Central memory CD8-positive, alpha-beta T cell (primary cell): ENCODE results near the gene DLK1.

Experiments used
- ATAC-seq: fragments of 150-1000 bp; cut with Tn5 transposase; replicated peaks from 2 replicates; pipeline ENCODE4 v1.10.0; 2022; ENCODE audit warnings: mild to moderate bottlenecking, moderate FRiP score, moderate number of reproducible peaks; ENCODE audit not compliant: poor library complexity, severe bottlenecking; ENCODE audit errors: extremely low read depth
- DNase-seq, 2 donors: peaks; one replicate each; pipeline ENCODE4 v3.0.0; 2021; ENCODE audit warnings: low spot score in 2 of 2
- H3K27ac Mint-ChIP-seq: one replicate; pipeline ENCODE4 v1.8.0; 2022; ENCODE audit warnings: low read depth, mild to moderate bottlenecking, moderate library complexity, mixed read lengths
- H3K27me3 Mint-ChIP-seq: one replicate; pipeline ENCODE4 v1.8.0; 2022; ENCODE audit warnings: mixed read lengths
- H3K36me3 Mint-ChIP-seq: one replicate; pipeline ENCODE4 v1.8.0; 2022; ENCODE audit warnings: mild to moderate bottlenecking, moderate library complexity, mixed read lengths; ENCODE audit not compliant: insufficient read depth
- H3K4me1 Mint-ChIP-seq: one replicate; pipeline ENCODE4 v1.8.0; 2022; ENCODE audit warnings: mixed read lengths
- H3K4me3 Mint-ChIP-seq: one replicate; pipeline ENCODE4 v1.8.0; 2022; ENCODE audit warnings: mild to moderate bottlenecking, moderate library complexity, mixed read lengths
- H3K9me3 Mint-ChIP-seq: one replicate; pipeline ENCODE4 v1.8.0; 2022; ENCODE audit warnings: mixed read lengths

DLK1 gene

DNA sequence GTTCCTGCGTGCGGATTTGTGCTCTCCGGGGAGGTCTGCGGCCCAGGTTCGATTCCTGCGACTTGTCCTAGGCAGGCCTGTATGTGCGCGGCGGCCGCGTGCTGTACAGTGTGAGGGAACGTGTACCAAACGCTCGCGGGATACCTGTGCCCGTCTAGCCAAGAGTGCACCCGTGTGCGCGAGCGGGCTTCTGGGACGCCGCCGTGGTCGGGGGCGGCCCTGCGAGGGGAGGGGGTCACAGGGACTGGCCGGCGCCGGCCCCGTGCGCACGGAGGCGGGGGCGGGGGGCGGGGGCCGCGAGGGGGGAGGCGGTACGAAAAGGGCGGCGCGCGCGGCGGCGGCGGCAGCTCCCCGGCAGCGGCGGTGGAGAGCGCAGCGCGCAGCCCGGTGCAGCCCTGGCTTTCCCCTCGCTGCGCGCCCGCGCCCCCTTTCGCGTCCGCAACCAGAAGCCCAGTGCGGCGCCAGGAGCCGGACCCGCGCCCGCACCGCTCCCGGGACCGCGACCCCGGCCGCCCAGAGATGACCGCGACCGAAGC, at the start of gene DLK1:
Gene DLK1 (plus strand): TSS at position 343 of the 536 bp plus-strand sequence. CDS start 177 bp downstream, at position 520.
- no peak within 1 kb of the TSS for H3K27ac Mint-ChIP-seq
- no peak for ATAC-seq
- H3K36me3 Mint-ChIP-seq: no peaks in the 10 kb centered on the region
- peaks cover 8% of the 10 kb centered on the region for H3K4me1 Mint-ChIP-seq
- no peak for DNase-seq
- H3K4me3 Mint-ChIP-seq: no peak within 1 kb of the TSS
- no peaks in the 10 kb centered on the region for H3K9me3 Mint-ChIP-seq
- peaks cover 61% of the 10 kb centered on the region for H3K27me3 Mint-ChIP-seq

DNA sequence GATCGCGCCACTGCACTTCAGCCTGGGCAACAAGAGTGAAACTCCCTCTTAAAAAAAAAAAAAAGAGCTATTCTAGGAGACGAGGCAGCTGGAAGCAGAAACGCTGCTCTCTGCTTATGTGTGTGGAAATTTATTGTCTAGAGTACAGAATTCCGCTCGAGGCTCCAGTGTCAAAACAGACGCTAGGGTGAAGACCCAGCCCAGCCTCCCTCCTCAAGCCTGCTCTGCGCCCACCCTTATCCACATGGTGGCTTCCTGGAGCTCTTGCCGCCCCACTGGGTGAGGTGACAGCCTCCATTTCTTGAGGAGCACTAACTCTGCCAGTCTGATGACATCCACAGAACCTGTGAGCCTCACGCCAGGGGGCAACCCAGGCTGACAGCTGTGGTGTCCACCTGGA, 49.5 kb upstream of the DLK1 start:
- ATAC-seq (no peak), DNase-seq (no peak)
- Mint-ChIP-seq H3K27me3 (peaks cover 42% of the 10 kb centered on the region), H3K4me3 (no peak overlapping the region), H3K9me3 (no peaks in the 10 kb centered on the region), H3K27ac (no peak overlapping the region), H3K36me3 (peaks cover 3% of the 10 kb centered on the region), H3K4me1 (peaks cover 5% of the 10 kb centered on the region)

DNA sequence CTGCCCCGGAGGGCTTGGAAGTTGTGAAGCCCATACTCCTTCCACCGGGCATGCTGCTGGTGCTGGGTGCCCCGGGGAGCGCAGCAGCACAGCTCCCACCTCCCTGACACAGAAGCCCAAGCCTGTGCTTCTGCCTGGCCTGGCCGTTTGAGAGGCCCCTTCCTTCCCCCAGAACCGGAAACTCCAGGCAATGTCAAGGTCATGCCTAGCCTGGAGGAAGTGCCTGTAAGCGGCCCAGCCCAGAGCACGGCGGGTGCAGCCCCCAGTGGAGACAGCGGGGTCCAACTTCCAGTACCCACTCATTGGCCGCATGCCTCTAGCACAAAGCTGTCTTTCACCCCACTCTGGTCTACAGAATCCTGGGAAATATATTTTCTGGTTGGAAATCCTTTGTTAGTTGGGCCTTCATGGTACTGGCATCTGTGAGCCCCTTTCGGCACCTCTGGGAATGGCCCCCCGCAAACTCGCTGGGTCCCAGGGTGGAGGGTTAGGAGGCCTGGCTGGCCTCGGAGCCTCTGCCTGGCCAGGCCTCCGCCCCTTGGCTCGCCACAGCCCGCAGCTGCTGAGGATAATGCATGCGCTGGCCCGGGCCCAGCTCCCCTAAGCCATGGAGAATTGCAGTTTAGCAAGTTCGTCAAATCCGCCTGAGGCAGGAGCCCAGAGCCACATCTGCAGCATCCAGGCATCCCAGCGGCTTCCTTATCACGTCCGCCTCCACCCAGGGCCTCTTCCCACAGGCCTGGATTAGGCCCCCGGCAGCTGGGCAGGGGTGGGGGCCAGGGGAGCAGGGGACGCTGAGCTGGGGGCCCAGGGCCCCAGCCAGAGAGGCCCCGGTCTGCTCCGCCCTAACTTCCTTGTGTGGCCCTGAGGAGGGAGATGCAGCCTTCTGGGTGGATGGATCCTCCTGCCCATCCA, 48.9 kb upstream of the DLK1 start:
- peaks cover 36% of the 10 kb centered on the region for H3K27me3 Mint-ChIP-seq
- H3K27ac Mint-ChIP-seq: no peak overlapping the region
- peaks cover 5% of the 10 kb centered on the region for H3K4me1 Mint-ChIP-seq
- no peak for ATAC-seq
- no peaks in the 10 kb centered on the region for H3K36me3 Mint-ChIP-seq
- no peak overlapping the region for H3K4me3 Mint-ChIP-seq
- no peaks in the 10 kb centered on the region for H3K9me3 Mint-ChIP-seq
- DNase-seq: no peak

DNA sequence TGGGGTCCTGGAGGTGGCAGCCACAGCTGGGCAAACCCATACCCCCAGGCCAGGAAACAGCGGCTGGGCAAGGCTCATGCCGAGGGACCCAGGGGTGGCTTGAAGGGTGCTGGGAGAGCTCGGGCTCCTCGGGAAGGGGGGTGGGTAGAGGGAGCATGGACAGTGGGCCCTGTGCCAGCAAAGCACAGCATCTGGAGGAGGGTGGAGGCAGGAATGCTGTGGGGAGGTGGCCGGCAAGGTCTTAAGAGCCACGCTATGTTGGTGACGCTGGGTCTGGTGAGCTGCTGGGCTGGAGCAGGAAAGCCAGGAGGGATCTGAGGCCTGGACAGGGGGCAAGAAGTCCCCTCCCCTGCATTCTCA, 48.2 kb upstream of the DLK1 start:
- Mint-ChIP-seq H3K27ac (no peak overlapping the region), H3K4me1 (peaks cover 2% of the 10 kb centered on the region), H3K4me3 (no peak overlapping the region), H3K36me3 (no peaks in the 10 kb centered on the region), H3K27me3 (peaks cover 29% of the 10 kb centered on the region), H3K9me3 (no peaks in the 10 kb centered on the region)
- no peak for ATAC-seq
- no peak for DNase-seq

GRCh38 chr14:100679153-100679552, 47.5 kb upstream of the DLK1 start:
- DNase-seq (no peak), ATAC-seq (no peak)
- H3K4me1 Mint-ChIP-seq: no peaks in the 10 kb centered on the region
- no peak overlapping the region for H3K4me3 Mint-ChIP-seq
- no peak overlapping the region for H3K27ac Mint-ChIP-seq
- H3K36me3 Mint-ChIP-seq: peaks cover 1% of the 10 kb centered on the region
- no peaks in the 10 kb centered on the region for H3K9me3 Mint-ChIP-seq
- peaks cover 22% of the 10 kb centered on the region for H3K27me3 Mint-ChIP-seq

- H3K4me1 Mint-ChIP-seq: no peaks in the 10 kb centered on the region
- ATAC-seq (no peak), DNase-seq (no peak)
- peaks cover 1% of the 10 kb centered on the region for H3K36me3 Mint-ChIP-seq
- H3K4me3 Mint-ChIP-seq: no peak overlapping the region
- H3K9me3 Mint-ChIP-seq: no peaks in the 10 kb centered on the region
- H3K27ac Mint-ChIP-seq: no peak overlapping the region
- peaks cover 15% of the 10 kb centered on the region for H3K27me3 Mint-ChIP-seq
Measured at GRCh38 chr14:100679707-100680438, 46.8 kb upstream of the DLK1 start.

DNA sequence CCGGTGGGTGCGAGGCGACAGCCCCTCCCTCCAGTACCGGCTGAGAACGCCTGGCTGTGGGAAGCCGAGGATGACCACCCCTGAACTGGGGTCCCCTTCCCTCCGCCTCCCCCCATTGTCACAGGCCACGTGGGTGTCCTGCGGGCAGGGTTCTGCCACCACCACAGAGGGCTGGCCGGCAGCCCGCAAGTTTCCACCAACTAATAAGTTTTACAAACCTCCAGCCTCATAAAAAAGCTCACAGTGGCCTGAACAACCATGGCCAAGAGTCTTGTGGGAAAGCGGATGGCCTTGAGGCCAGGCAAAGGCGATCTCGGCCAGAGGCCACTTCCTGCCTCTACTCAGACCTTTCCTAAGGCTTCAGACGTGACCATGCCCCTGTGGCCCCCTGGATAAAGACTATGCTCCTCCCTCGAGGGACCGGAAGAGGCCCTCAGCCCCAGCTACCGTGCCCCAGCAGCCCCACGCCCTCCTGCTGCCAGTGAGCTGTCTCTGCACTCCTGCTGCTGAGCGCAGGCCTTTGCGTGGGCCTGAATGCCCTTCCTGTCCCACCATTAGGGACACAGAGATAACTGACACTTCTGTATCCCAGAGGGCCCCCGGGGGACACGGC, 46.1 kb upstream of the DLK1 start:
- H3K36me3 Mint-ChIP-seq: peaks cover 1% of the 10 kb centered on the region
- H3K4me1 Mint-ChIP-seq: no peaks in the 10 kb centered on the region
- no peak overlapping the region for H3K27ac Mint-ChIP-seq
- no peak overlapping the region for H3K4me3 Mint-ChIP-seq
- no peak for ATAC-seq
- H3K27me3 Mint-ChIP-seq: peaks cover 10% of the 10 kb centered on the region
- no peaks in the 10 kb centered on the region for H3K9me3 Mint-ChIP-seq
- DNase-seq: no peak

DNA sequence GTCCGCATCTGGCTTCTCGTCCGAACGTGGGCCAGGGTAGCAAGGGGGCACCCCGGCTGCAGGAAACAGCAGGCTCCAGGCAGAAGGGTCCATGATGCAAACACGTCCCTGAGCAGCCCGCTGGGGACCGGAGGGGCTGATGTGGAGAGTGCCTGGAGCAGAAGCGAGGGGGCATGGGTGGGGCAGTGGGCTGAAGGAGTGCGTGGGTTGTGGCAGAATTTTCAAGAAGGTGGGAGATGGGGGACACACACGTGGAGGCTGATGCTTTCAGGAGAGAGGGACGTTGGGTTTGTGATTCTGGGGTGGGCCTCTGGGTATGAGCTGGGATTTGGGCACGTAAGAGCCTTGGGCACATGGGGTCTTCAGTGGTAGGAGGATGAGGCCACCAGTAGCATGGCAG, 45.6 kb upstream of the DLK1 start:
- DNase-seq (no peak), ATAC-seq (no peak)
- Mint-ChIP-seq H3K9me3 (no peaks in the 10 kb centered on the region), H3K36me3 (peaks cover 1% of the 10 kb centered on the region), H3K4me1 (no peaks in the 10 kb centered on the region), H3K4me3 (no peak overlapping the region), H3K27me3 (peaks cover 10% of the 10 kb centered on the region), H3K27ac (no peak overlapping the region)

DNA sequence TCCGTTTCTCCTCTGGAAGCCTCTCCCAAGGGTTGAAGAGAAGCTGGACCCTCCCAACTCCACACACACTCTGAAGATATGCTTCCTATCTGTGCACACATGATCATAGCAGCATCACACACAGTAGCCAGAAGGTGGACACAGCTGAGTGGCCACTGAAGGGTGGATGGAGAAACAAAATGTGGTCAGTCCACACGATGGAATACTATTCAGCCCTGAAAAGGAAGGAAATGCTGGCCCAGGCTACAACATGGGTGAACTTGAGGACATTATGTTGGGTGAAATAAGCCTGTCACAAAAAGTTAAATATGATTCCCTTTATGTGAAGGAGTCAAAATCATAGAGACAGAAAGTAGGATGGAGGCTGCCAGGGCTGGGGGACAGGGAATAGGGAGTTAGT, 43.9 kb upstream of the DLK1 start:
- no peak for DNase-seq
- Mint-ChIP-seq H3K27me3 (peaks cover 10% of the 10 kb centered on the region), H3K27ac (no peak overlapping the region), H3K36me3 (peaks cover 1% of the 10 kb centered on the region), H3K9me3 (no peaks in the 10 kb centered on the region), H3K4me3 (no peak overlapping the region), H3K4me1 (no peaks in the 10 kb centered on the region)
- ATAC-seq: no peak

DNA sequence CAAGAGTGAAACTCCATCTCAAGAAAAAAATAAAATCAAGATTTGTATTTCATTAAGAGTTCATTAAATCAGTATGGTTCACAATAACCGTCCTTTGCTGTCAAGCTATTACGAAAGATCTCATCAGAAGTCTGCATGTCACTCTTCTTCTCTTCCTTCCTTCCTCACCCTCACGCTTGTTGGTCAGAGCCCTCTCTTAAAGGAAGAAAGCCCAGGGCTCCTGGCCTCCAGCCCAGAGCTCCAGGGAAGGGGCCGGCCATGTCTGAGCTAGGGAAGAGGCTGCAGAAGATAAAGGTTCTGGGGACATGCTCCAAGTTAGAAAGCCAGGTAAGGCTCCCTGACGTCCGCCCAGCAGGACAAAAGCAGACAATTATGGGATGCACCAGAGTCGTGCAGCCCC, 43.1 kb upstream of the DLK1 start:
- peaks cover 10% of the 10 kb centered on the region for H3K27me3 Mint-ChIP-seq
- DNase-seq (no peak), ATAC-seq (no peak)
- H3K4me3 Mint-ChIP-seq: no peak overlapping the region
- H3K4me1 Mint-ChIP-seq: no peaks in the 10 kb centered on the region
- H3K36me3 Mint-ChIP-seq: peaks cover 1% of the 10 kb centered on the region
- no peaks in the 10 kb centered on the region for H3K9me3 Mint-ChIP-seq
- no peak overlapping the region for H3K27ac Mint-ChIP-seq

DNA sequence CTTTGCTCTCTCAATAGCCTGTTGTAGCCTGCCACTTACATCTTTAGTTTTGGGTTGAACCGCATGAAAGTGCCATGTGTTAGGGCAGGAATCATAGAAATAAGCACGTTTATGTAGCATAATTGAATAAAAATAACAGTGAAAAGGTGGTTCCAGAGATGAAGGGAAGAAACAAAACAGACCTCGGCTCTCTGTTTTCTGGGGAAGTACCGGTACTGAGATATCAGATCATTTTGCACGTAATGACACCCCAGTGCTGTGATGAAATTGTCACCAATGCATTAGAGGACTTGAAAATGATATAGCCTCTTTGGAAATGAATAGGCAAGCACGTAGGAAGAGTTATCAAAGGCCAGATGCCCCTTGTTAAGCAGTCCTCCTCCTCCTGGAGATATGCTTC, 42.5 kb upstream of the DLK1 start:
- no peak for ATAC-seq
- no peak overlapping the region for H3K4me3 Mint-ChIP-seq
- no peaks in the 10 kb centered on the region for H3K9me3 Mint-ChIP-seq
- no peak overlapping the region for H3K27ac Mint-ChIP-seq
- H3K27me3 Mint-ChIP-seq: peaks cover 6% of the 10 kb centered on the region
- H3K36me3 Mint-ChIP-seq: peaks cover 1% of the 10 kb centered on the region
- no peaks in the 10 kb centered on the region for H3K4me1 Mint-ChIP-seq
- no peak for DNase-seq

DNA sequence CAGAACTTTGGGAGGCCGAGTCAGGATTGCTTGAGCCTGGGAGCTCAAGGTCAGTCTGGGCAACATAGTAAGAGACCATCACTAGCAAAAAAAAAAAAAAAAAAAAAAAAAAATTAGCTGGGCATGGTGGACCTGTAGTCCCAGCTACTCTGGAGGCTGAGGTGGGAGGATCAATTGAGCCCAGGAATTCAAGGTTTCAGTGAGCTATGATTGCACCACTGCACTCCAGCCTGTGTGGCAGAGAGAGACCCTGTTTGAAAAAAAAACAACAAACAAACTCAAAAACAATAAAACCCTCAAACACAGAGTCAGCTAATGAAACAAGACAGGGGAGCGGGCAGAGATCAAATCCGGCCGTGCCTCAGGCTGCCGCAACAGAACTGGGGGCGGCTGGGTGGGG, 41.7 kb upstream of the DLK1 start:
- no peak for DNase-seq
- no peaks in the 10 kb centered on the region for H3K4me1 Mint-ChIP-seq
- ATAC-seq: no peak
- peaks cover 1% of the 10 kb centered on the region for H3K36me3 Mint-ChIP-seq
- no peaks in the 10 kb centered on the region for H3K9me3 Mint-ChIP-seq
- no peak overlapping the region for H3K27ac Mint-ChIP-seq
- peaks cover 4% of the 10 kb centered on the region for H3K27me3 Mint-ChIP-seq
- H3K4me3 Mint-ChIP-seq: no peak overlapping the region
